Liver (tissue), 9 donors: ENCODE measurements around the gene VSIG10. TPM values are rescaled to one million over a fixed set of nuclear protein-coding genes. Genes with fewer than 3 reads are reported as not detected.

ENCODE experiments used
- DNase-seq: peaks from one replicate; pipeline ENCODE4 v3.0.0-alpha.2; 2017; ENCODE audit warnings: low spot score
- H3K27ac ChIP-seq, 2 donors: one replicate each; pipeline ENCODE4 v1.7.0; 2013; ENCODE audit warnings: inconsistent platforms in 2 of 2, low read length in 2 of 2, control low read depth in 1 of 2, low read depth in 1 of 2, mild to moderate bottlenecking in 1 of 2
- H3K27me3 ChIP-seq, 4 donors: one replicate each; pipeline versions ENCODE4 v1.6.1 to v1.7.0; 2013; ENCODE audit warnings: low read length in 3 of 4, inconsistent platforms in 1 of 4, mild to moderate bottlenecking in 1 of 4, moderate library complexity in 1 of 4; ENCODE audit not compliant: control insufficient read depth in 4 of 4, insufficient read depth in 4 of 4
- H3K36me3 ChIP-seq, 4 donors: one replicate each; pipeline versions ENCODE4 v1.6.1 to v1.7.0; 2013; ENCODE audit warnings: low read length in 3 of 4, mild to moderate bottlenecking in 3 of 4, low read depth in 1 of 4, moderate library complexity in 1 of 4; ENCODE audit not compliant: control insufficient read depth in 4 of 4, insufficient read depth in 3 of 4
- H3K4me1 ChIP-seq, 4 donors: one replicate each; pipeline versions ENCODE4 v1.6.1 to v1.7.0; 2013; ENCODE audit warnings: low read length in 3 of 4, mild to moderate bottlenecking in 3 of 4, moderate library complexity in 1 of 4; ENCODE audit not compliant: control insufficient read depth in 4 of 4, insufficient read depth in 4 of 4
- H3K4me3 ChIP-seq, 3 donors: one replicate each; pipeline versions ENCODE4 v1.6.1 to v1.7.0; 2013; ENCODE audit warnings: low read length in 3 of 3, control low read depth in 1 of 3, low read depth in 1 of 3, mild to moderate bottlenecking in 1 of 3
- H3K9ac ChIP-seq, 2 donors: one replicate each; pipeline ENCODE4 v1.7.0; 2013; ENCODE audit warnings: low read length in 2 of 2, mild to moderate bottlenecking in 2 of 2, moderate library complexity in 2 of 2, control low read depth in 1 of 2, low read depth in 1 of 2
- H3K9me3 ChIP-seq, 4 donors: one replicate each; pipeline versions ENCODE4 v1.6.1 to v1.7.0; 2013; ENCODE audit warnings: low read length in 3 of 4; ENCODE audit not compliant: control insufficient read depth in 4 of 4
- ATF3 ChIP-seq: IDR thresholded peaks from 2 replicates; pipeline ENCODE4 v1.6.1; 2016; ENCODE audit warnings: antibody characterized with exemption
- CTCF ChIP-seq: fragments of 150-350 bp; IDR thresholded peaks from 2 replicates; pipeline ENCODE4 v1.5.1; 2017; ENCODE audit warnings: improper control_type of control experiment, low read depth, low read length; ENCODE audit not compliant: missing input control
- EGR1 ChIP-seq, 2 donors: IDR thresholded peaks; 2 replicates each; pipeline ENCODE4 v1.6.1; 2016 to 2018; ENCODE audit warnings: antibody characterized with exemption in 2 of 2, low read depth in 2 of 2
- FOXA1 ChIP-seq: IDR thresholded peaks from 2 replicates; pipeline ENCODE4 v1.6.1; 2016; ENCODE audit warnings: antibody characterized with exemption
- FOXA2 ChIP-seq: IDR thresholded peaks from 2 replicates; pipeline ENCODE4 v1.6.1; 2016; ENCODE audit warnings: antibody characterized with exemption
- GABPA ChIP-seq, 2 donors: IDR thresholded peaks in 1 of 2; conservative IDR thresholded peaks in 1 of 2; 2 replicates each; pipeline ENCODE4 v1.6.1; 2016; ENCODE audit warnings: antibody characterized with exemption in 2 of 2, mild to moderate bottlenecking in 1 of 2, moderate library complexity in 1 of 2
- HNF4A ChIP-seq, 2 donors: conservative IDR thresholded peaks; 2 replicates each; pipeline ENCODE4 v1.6.1; 2016; ENCODE audit warnings: antibody characterized with exemption in 2 of 2, mild to moderate bottlenecking in 2 of 2
- HNF4G ChIP-seq: IDR thresholded peaks from 2 replicates; pipeline ENCODE4 v1.6.1; 2016; ENCODE audit warnings: antibody characterized with exemption
- JUND ChIP-seq, 2 donors: IDR thresholded peaks; 2 replicates each; pipeline ENCODE4 v1.6.1; 2016; ENCODE audit warnings: antibody characterized with exemption in 2 of 2
- MAX ChIP-seq: IDR thresholded peaks from 2 replicates; pipeline ENCODE4 v1.6.1; 2016; ENCODE audit warnings: antibody characterized with exemption
- NR2F2 ChIP-seq: IDR thresholded peaks from 2 replicates; pipeline ENCODE4 v1.6.1; 2016; ENCODE audit warnings: antibody characterized with exemption
- RAD21 ChIP-seq, 2 donors: IDR thresholded peaks; 2 replicates each; pipeline ENCODE4 v1.6.1; 2016; ENCODE audit warnings: antibody characterized with exemption in 2 of 2, mild to moderate bottlenecking in 2 of 2
- REST ChIP-seq: IDR thresholded peaks from 2 replicates; pipeline ENCODE4 v1.6.1; 2016; ENCODE audit warnings: antibody characterized with exemption, mild to moderate bottlenecking
- RXRA ChIP-seq, 2 donors: IDR thresholded peaks; 2 replicates each; pipeline ENCODE4 v1.6.1; 2017 to 2018; ENCODE audit warnings: antibody characterized with exemption in 2 of 2, mild to moderate bottlenecking in 1 of 2
- SP1 ChIP-seq: IDR thresholded peaks from 2 replicates; pipeline ENCODE4 v1.6.1; 2018; ENCODE audit warnings: antibody characterized with exemption, mild to moderate bottlenecking
- TAF1 ChIP-seq: conservative IDR thresholded peaks from 2 replicates; pipeline ENCODE4 v1.6.1; 2016; ENCODE audit warnings: antibody characterized with exemption, mild to moderate bottlenecking
- YY1 ChIP-seq: IDR thresholded peaks from 2 replicates; pipeline ENCODE4 v1.6.1; 2016; ENCODE audit warnings: antibody characterized with exemption, mild to moderate bottlenecking
- ZBTB33 ChIP-seq: IDR thresholded peaks from 2 replicates; pipeline ENCODE4 v1.6.1; 2016; ENCODE audit warnings: antibody characterized with exemption
- WGBS: extraction: QIAGEN DNeasy Blood & Tissue Kit; methylation state at CpG from one replicate; pipeline ENCODE4 v1.1.7; 2013; 5-methylcytosine and 5-hydroxymethylcytosine counted together
- polyA plus RNA-seq, 2 donors: library from polyadenylated mRNA; stranded (reverse) in 1 of 2; unstranded in 1 of 2; fragments of 200-250 nt in 1 of 2; fragments of >200 nt in 1 of 2; fragmentation: Nextera tagmentation in 1 of 2; extraction: Ambion mirVana in 1 of 2; gene quantifications; one replicate each; pipeline versions ENCODE4 v1.2.1 to v1.2.3, GENCODE V29; 2013 to 2015
- total RNA-seq, 2 donors: library from RNA; depleted of rRNA; stranded (reverse); fragments of >200 nt; gene quantifications; one replicate each; pipeline ENCODE4 v1.2.3, GENCODE V29; 2014
- donor health status: healthy.
- donor health status: healthy.
- donor health status: healthy.
- donor health status: healthy.
- donor health status: healthy.

The VSIG10 gene
- total RNA-seq = 10 to 100 TPM in 1 of 2 donors, 1 to 10 TPM in 1; 9.8 to 16.4 TPM
- 10 to 100 TPM; 11.2 to 12.2 TPM for polyA plus RNA-seq

GRCh38 chr12:118103601-118104382 lies at the start of gene VSIG10:
TSS of gene VSIG10 (minus strand) at chr12:118104011. CDS start at chr12:118103671, 340 bp downstream.
- Histone ChIP-seq H3K9me3 (no peaks in the 10 kb centered on the region), H3K4me1 (peaks cover 0 to 15% (median 5%) of the 10 kb centered on the region in 4 donors), H3K4me3 (peak within 1 kb of the TSS; percentile 51 to 83 (median 79)), H3K9ac (peak within 1 kb of the TSS in 1 of 2 donors; percentile 74), H3K27ac (peak within 1 kb of the TSS; percentile 54 to 69), H3K36me3 (peaks cover 0 to 1% (median 0%) of the 10 kb centered on the region in 4 donors), H3K27me3 (no peaks in the 10 kb centered on the region)
- under 1% methylated on average over 75 of the region's 75 CpGs for WGBS
- TF ChIP-seq EGR1 (IDR thresholded peaks at IDR 0.05; ENCODE audit: low read depth in 2 of 2) (no peak), GABPA (IDR thresholded peaks at IDR 0.05 in 1 of 2, conservative IDR thresholded peaks at IDR 0.05 in 1 of 2) (no peak), HNF4G (no peak), REST (peak; percentile 84), SP1 (peak; percentile 21), NR2F2 (no peak), JUND (IDR thresholded peaks at IDR 0.05) (no peak), ATF3 (no peak), FOXA2 (no peak), YY1 (peak; percentile 51), RAD21 (IDR thresholded peaks at IDR 0.05) (peak in 1 of 2 donors; percentile 31), CTCF (no peak), ZBTB33 (no peak), FOXA1 (no peak), RXRA (IDR thresholded peaks at IDR 0.05) (no peak), HNF4A (conservative IDR thresholded peaks at IDR 0.05) (no peak), TAF1 (no peak), MAX (no peak)
- DNase-seq = peak; percentile 58
